ENCODE measurements around the gene TUBE1.

The TUBE1 gene

GRCh38 chr6:112086744-112087135 is 542 bp downstream of the TUBE1 start:
- Histone ChIP-seq H3K4me2 (ENCODE audit: low read depth, low read length) (peak overlapping the region; percentile 85), H3K27me3 (replicated peaks; ENCODE audit: insufficient read depth, low read length) (no peaks in the 10 kb centered on the region), H3F3A (ENCODE audit: insufficient read depth, low read length) (no peaks in the 10 kb centered on the region), H3K9me2 (replicated peaks; ENCODE audit: insufficient read depth, low read length) (no peaks in the 10 kb centered on the region), H3K9me3 (replicated peaks; ENCODE audit: insufficient read depth, low read length) (no peaks in the 10 kb centered on the region), H3K79me2 (ENCODE audit: low read length) (no peaks in the 10 kb centered on the region), H3K36me3 (replicated peaks; ENCODE audit: insufficient read depth, low read length) (no peaks in the 10 kb centered on the region), H4K20me1 (ENCODE audit: insufficient read depth, low read length) (no peaks in the 10 kb centered on the region), H3K27ac (ENCODE audit: low read length) (peak overlapping the region; percentile 20; the same call in 1 of the 2 replicates), H3K4me1 (ENCODE audit: low read length) (no peaks in the 10 kb centered on the region), H3K4me3 (ENCODE audit: low read length) (peak overlapping the region; percentile 88), H3K9ac (ENCODE audit: low read length) (peak overlapping the region; percentile 66), H2AFZ (ENCODE audit: low read length) (peak overlapping the region; percentile 88)
- DNase-seq: peak; percentile 24
- no peak for TF ChIP-seq EZH2phosphoT487 (IDR thresholded peaks at IDR 0.05; ENCODE audit: low read length)
- TF ChIP-seq CTCF (IDR thresholded peaks at IDR 0.05; ENCODE audit: low read length): peak; percentile 39
- TF ChIP-seq EZH2 (optimal IDR thresholded peaks at IDR 0.05; ENCODE audit: low read depth, low read length): no peak

- Histone ChIP-seq H4K20me1 (ENCODE audit: insufficient read depth, low read length) (no peaks in the 10 kb centered on the region), H3K4me1 (ENCODE audit: low read length) (no peaks in the 10 kb centered on the region), H3K4me2 (ENCODE audit: low read depth, low read length) (no peak overlapping the region), H3K36me3 (replicated peaks; ENCODE audit: insufficient read depth, low read length) (no peaks in the 10 kb centered on the region), H3F3A (ENCODE audit: insufficient read depth, low read length) (no peaks in the 10 kb centered on the region), H3K9me3 (replicated peaks; ENCODE audit: insufficient read depth, low read length) (no peaks in the 10 kb centered on the region), H3K4me3 (ENCODE audit: low read length) (no peak overlapping the region), H3K9ac (ENCODE audit: low read length) (no peak overlapping the region), H3K27me3 (replicated peaks; ENCODE audit: insufficient read depth, low read length) (no peaks in the 10 kb centered on the region), H3K27ac (ENCODE audit: low read length) (no peak overlapping the region), H3K9me2 (replicated peaks; ENCODE audit: insufficient read depth, low read length) (no peaks in the 10 kb centered on the region), H3K79me2 (ENCODE audit: low read length) (no peaks in the 10 kb centered on the region), H2AFZ (ENCODE audit: low read length) (no peak overlapping the region)
- DNase-seq: no peak
- no peak for TF ChIP-seq EZH2phosphoT487 (IDR thresholded peaks at IDR 0.05; ENCODE audit: low read length)
- no peak for TF ChIP-seq EZH2 (optimal IDR thresholded peaks at IDR 0.05; ENCODE audit: low read depth, low read length)
- no peak for TF ChIP-seq CTCF (IDR thresholded peaks at IDR 0.05; ENCODE audit: low read length)
Measured at GRCh38 chr6:112085286-112086065, 1.8 kb downstream of the TUBE1 start.

- H3K4me3 ChIP-seq (ENCODE audit: low read length): no peak overlapping the region
- no peak overlapping the region for H3K27ac ChIP-seq (ENCODE audit: low read length)
- no peaks in the 10 kb centered on the region for H3K27me3 ChIP-seq (replicated peaks; ENCODE audit: insufficient read depth, low read length)
- TF ChIP-seq EZH2phosphoT487 (IDR thresholded peaks at IDR 0.05; ENCODE audit: low read length) (no peak), CTCF (IDR thresholded peaks at IDR 0.05; ENCODE audit: low read length) (no peak), EZH2 (optimal IDR thresholded peaks at IDR 0.05; ENCODE audit: low read depth, low read length) (no peak)
- no peak overlapping the region for H3K4me2 ChIP-seq (ENCODE audit: low read depth, low read length)
- no peaks in the 10 kb centered on the region for H4K20me1 ChIP-seq (ENCODE audit: insufficient read depth, low read length)
- H3K9me3 ChIP-seq (replicated peaks; ENCODE audit: insufficient read depth, low read length): no peaks in the 10 kb centered on the region
- H3F3A ChIP-seq (ENCODE audit: insufficient read depth, low read length): no peaks in the 10 kb centered on the region
- H3K79me2 ChIP-seq (ENCODE audit: low read length): no peaks in the 10 kb centered on the region
- no peaks in the 10 kb centered on the region for H3K9me2 ChIP-seq (replicated peaks; ENCODE audit: insufficient read depth, low read length)
- no peaks in the 10 kb centered on the region for H3K4me1 ChIP-seq (ENCODE audit: low read length)
- DNase-seq: no peak
- H2AFZ ChIP-seq (ENCODE audit: low read length): no peak overlapping the region
- H3K36me3 ChIP-seq (replicated peaks; ENCODE audit: insufficient read depth, low read length): no peaks in the 10 kb centered on the region
- H3K9ac ChIP-seq (ENCODE audit: low read length): no peak overlapping the region
Measured at GRCh38 chr6:112081569-112081968, 5.7 kb downstream of the TUBE1 start.
